AG04449 (cell line): ENCODE measurements around the gene TMEM86A.
"Not testable (repeated sequence)": the region's sequence is repeated elsewhere in the genome, so short reads cannot be mapped to it uniquely, and the experiment has no call there.

Experiments
- CTCF ChIA-PET: fragments of 350-600 bp; formaldehyde crosslinking; extraction: SDS; loops from one replicate; lab custom pipeline; 2021; ENCODE audit warnings: antibody characterized with exemption; lab: Yijun Ruan, JAX
- POLR2A ChIA-PET: fragments of 400-600, 350-600 bp; formaldehyde crosslinking; extraction: SDS; loops from one replicate; lab custom pipeline; 2020; ENCODE audit warnings: antibody characterized with exemption, inconsistent platforms; lab: Yijun Ruan, JAX
- DNase-seq: peaks from one replicate; pipeline ENCODE4 v3.0.0-alpha.2; 2010; ENCODE audit warnings: low read depth, low spot score
- H3K4me3 ChIP-seq: 2 replicates; pipeline ENCODE4 v1.5.1; 2011; ENCODE audit warnings: low read depth, mild to moderate bottlenecking, control low read depth, low read length
- TF ChIP-seq, protein P1 (sequence below): IDR thresholded peaks from one replicate; pipeline ENCODE4 v1.5.1; 2011; ENCODE audit warnings: mild to moderate bottlenecking, moderate library complexity, low read length, control low read depth, inconsistent platforms; ENCODE audit not compliant: insufficient read depth; ENCODE audit errors: missing control alignments

Gene TMEM86A, protein sequence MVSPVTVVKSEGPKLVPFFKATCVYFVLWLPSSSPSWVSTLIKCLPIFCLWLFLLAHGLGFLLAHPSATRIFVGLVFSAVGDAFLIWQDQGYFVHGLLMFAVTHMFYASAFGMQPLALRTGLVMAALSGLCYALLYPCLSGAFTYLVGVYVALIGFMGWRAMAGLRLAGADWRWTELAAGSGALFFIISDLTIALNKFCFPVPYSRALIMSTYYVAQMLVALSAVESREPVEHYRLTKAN

DNA sequence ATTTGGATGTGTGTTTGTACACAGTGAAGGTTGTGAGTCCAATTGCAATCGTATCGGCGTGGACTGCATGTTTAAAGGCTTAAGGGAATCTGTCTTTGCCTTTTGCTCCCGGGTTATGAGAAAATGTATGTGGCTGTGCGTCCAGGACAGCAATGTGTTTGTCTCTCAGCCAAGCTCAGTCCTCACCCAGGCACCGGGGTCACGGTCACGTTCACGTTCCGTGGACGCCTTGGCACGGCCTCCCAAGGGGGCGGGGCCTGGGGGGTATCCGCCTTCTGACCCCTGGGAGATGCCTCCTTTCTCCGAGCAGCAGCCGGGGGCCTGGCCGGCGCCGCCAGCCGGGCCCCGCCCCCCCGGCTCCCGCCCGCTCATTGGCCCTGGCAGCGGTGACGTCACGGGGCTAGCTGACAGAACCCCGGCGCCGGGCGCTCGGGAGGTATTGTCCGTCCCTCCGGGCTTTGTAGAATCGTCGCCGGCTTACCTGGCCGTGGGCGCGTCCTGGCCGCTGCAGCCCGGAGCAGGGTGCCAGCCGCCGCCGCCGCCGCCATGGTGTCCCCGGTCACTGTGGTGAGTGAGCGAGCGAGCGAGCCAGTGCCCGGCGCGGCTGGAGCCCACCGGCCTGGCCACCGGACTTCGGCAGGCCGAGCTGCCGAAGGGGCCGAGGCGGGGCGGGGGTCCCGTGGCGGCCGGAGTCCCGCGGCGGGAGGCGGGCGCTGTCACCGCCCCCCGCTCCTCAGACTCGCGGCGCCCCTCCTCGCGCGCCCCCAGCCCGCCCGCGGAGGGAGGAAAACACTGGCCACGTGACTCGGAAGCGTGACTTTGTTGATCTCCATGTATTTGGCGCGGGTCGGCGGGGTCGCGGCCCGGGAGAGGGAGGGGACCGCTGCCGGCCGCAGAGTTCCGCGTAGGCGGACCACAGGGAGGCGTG, at the start of gene TMEM86A:
Gene TMEM86A, plus strand, starts transcription at position 439 of the 928 bp plus-strand sequence. Its CDS starts 108 bp downstream, at position 547.
- no peak for DNase-seq
- CTCF ChIA-PET: interaction anchor here (1.6 to 4.3 kb wide), 2 partner anchors 7 to 23 kb away, joined by 3 to 18 read pairs; no protein-coding TSS in a partner anchor
- peak within 1 kb of the TSS; percentile 61 for H3K4me3 ChIP-seq
- TF ChIP-seq, protein P1, sequence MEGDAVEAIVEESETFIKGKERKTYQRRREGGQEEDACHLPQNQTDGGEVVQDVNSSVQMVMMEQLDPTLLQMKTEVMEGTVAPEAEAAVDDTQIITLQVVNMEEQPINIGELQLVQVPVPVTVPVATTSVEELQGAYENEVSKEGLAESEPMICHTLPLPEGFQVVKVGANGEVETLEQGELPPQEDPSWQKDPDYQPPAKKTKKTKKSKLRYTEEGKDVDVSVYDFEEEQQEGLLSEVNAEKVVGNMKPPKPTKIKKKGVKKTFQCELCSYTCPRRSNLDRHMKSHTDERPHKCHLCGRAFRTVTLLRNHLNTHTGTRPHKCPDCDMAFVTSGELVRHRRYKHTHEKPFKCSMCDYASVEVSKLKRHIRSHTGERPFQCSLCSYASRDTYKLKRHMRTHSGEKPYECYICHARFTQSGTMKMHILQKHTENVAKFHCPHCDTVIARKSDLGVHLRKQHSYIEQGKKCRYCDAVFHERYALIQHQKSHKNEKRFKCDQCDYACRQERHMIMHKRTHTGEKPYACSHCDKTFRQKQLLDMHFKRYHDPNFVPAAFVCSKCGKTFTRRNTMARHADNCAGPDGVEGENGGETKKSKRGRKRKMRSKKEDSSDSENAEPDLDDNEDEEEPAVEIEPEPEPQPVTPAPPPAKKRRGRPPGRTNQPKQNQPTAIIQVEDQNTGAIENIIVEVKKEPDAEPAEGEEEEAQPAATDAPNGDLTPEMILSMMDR: no peak
- POLR2A ChIA-PET: interaction anchor here (0.6 kb wide), 2 partner anchors 64 to 172 kb away, joined by 3 read pairs; no protein-coding TSS in a partner anchor

DNA sequence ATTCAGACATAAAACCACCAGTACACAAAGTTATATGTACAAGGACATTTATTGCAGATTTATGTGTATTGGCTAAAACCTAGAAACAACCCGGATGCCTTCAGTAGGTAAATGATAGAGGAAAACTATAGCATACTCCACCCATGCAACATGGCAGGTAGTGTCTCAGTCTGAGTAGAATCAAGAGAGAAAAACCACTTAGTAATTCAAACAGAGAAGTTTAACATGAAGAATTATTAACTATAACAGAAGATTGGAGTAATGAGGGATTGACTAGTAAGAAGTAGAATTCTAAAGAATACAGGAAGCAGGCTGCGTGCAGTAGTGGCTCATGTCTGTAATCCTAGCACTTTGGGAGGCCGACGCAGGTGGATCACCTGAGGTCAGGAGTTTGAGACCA, 48.2 kb upstream of the TMEM86A start:
- H3K4me3 ChIP-seq: no peak overlapping the region
- CTCF ChIA-PET: interaction anchor here (1.5 to 1.6 kb wide), 2 partner anchors 14 to 109 kb away, joined by 3 to 4 read pairs; no protein-coding TSS in a partner anchor
- POLR2A ChIA-PET: no interaction called here
- TF ChIP-seq, protein P1: no peak
- no peak for DNase-seq

DNA sequence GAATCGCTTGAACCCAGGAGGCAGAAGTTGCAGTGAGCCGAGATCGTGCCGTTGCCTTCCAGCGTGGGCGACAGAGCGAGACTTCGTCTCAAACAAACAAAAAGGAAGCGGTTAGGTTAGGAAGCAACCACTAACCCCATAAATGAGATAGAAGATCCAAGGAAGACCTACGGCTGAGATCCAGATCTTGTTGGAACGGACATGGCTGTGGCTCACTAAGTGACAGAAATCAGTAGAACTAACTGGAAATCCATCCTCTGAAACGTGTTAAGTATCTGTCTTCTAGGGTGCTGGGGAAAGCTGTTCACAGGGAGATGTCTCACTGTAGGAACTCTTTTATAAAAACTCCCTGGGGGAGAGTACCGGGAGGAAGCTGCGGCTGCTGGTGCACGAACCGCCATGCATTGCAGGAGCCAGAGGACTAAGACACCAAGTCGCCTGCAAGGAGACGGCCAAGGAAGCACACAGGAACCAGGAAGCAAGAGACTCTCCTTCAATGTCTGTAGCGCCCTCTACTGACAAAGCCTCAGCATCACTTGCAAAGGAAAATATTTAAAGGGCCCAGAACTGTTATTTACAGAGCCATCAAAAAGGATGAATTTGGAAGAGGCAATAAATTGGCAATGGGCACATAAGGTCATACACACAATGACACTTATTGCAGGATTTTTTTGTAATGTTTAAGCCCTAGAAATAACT, 47.6 kb upstream of the TMEM86A start:
- DNase-seq: no peak
- ChIA-PET POLR2A (no interaction called here), CTCF (interaction anchor here (0.8 to 1.6 kb wide), 5 partner anchors 15 to 111 kb away, joined by 3 to 4 read pairs (median 3); no protein-coding TSS in a partner anchor)
- TF ChIP-seq, protein P1: peak; percentile 62
- no peak overlapping the region for H3K4me3 ChIP-seq

DNA sequence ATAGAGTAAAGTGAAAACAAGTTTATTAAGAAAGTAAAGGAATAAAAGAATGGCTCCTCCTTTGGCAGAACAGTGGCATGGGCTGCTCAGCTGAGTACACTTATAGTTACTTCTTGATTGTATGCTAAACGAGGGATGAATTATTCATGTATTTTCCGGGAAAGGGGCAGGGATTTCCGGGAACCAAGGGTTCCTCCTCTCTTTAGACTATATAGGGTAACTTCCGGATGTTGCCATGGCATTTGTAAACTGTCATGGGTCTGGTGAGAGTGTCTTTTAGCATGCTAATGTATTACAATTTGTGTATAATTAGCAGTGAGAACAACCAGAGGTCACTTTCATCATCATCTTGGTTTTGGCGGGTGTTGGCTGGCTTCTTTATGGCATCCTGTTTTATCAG, 40.9 kb upstream of the TMEM86A start:
- ChIA-PET POLR2A (no interaction called here), CTCF (no interaction called here)
- TF ChIP-seq, protein P1: no peak
- DNase-seq: no peak
- H3K4me3 ChIP-seq: no peak overlapping the region

DNA sequence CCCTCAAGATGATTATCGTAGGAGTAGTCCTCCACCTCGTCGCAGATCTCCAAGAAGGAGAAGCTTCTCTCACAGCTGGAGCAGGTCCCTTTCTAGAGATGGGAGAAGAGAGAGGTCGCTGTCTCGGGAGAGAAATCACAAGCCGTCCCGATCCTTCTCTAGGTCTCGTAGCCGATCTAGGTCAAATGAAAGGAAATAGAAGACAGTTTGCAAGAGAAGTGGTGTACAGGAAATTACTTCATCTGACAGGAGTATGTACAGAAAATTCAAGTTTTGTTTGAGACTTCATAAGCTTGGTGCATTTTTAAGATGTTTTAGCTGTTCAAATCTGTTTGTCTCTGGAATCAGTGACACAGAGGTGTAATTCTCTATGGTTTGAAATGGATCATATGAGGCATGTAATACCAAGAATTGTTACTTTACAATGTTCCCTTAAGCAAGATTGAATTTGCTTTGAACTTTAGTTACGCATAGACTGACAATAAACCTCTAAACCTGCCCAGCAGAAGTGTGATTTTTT, 33.2 kb upstream of the TMEM86A start:
- DNase-seq, POLR2A ChIA-PET, H3K4me3 ChIP-seq: not testable (repeated sequence)
- CTCF ChIA-PET: interaction anchor here (0.8 kb wide), 1 partner anchor 37 kb away, joined by 3 read pairs; no protein-coding TSS in a partner anchor

DNA sequence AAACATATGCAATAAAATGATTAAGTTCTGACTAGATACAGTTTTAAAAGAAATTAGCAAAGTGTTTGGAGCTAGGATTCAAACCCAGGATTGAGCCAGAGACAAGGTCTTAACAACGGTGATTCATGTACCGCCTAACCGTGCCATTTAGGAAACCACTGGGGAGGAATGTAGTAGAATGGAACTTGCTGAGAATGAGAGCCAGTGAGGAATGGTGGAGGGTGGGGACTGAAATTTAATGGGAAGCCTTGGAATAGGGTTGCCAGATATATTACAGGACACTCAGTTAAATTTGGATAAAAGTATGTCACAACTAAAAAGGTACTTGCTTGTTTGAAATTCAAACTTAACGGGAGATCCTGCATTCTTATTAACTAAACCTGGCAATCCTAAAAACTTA, 30.4 kb upstream of the TMEM86A start:
- no peak overlapping the region for H3K4me3 ChIP-seq
- ChIA-PET POLR2A (no interaction called here), CTCF (no interaction called here)
- no peak for DNase-seq
- TF ChIP-seq, protein P1: no peak
